ENCODE measurements around the gene DCLK1.

DCLK1 gene

GRCh38 chr13:35780613-35781012, 350.6 kb downstream of the DCLK1 start:
- no peak for DNase-seq

GRCh38 chr13:35771898-35772297, 359.3 kb downstream of the DCLK1 start:
- no peak for DNase-seq

GRCh38 chr13:35770756-35771297, 360.4 kb downstream of the DCLK1 start:
- DNase-seq, result no peak

DNA sequence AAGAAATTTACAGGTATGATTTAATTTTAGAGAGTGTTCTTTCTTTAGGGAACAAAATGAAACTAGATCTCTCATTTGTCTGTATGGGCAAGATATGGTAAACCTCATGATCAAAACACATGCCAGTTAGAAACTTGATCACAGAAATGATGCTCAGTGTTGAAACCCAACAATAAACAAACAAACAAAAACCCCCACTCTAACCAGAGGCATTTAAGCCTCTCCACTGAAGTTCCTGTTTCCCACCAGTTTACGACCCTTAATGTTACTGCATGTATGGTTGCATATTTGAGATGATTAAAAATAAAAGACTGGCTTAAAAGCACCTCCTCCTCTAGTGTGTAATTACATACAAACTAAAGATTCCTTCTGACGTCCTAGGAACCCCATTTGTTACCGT, 361.4 kb downstream of the DCLK1 start:
- DNase-seq, result no peak

DNA sequence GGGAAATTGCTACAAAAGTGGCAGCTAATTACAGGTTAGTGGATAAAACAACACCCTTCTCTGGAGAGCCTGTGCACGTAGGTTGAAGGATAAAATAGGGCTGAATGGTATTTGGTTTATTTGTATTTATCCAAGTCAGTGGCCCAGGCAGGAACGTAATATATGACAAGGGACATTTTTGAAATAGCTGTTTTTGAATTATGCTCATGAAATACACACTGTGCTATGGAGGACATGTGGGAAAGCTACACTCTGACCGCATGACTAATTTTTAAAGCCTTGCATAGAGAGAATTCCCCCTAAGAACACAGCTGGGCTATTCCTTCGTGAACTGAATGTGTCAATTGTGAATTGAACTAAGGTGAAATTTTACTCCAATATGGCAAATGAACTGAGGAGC, 362.6 kb downstream of the DCLK1 start:
- no peak for DNase-seq

DNA sequence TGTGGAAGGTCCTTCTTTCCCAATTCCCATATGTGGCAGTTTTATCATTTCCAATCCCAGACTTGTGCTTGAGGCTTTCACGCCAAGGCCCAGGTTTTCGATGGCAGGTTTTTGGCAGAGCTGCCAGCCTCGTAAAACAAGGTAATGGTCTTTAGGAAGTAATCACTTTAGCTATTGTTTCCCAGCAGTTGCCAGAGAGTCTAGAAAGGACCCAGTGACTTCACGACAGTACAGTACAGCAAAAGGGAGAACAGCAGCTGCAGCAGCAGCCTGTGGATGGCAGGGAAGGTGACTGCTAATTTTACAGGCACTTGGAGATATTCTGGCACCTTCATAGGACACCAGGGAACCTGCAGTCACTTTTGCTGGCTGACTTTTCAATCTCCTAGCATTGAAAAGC, 363.1 kb downstream of the DCLK1 start:
- DNase-seq, result no peak

DNA sequence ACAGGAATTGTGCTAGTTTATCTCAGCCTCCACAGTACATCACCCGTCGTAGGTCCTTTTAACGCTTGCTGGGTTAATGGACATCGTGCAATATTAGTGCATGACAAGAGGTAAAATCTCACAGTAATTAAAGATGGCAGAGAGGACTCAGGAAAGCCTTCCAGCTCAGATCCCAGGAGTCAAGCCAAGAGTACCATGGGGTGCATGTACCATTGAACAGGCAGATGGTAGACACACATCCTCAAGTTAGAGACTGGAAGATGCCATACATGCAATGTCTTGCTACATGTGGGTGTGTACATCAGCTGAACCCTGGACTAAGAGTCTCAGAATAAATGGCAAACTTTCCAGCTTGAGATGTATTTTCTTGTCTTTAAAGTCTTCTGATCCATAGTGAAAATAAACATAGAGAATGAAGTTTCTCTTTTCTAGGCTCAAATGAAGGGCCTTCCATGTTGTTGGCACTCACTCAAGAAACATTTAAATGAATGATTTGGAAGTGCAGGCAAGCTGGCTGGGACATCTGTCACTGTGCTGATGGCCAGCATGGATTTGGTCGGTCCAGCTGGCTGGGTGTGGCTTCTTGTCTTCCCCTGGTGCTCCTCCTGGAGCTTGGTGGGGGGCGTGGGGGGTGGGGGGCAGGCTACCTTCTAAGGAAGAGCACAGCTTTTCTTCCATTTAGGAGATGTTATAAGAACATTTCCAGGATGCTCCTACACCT, 363.8 kb downstream of the DCLK1 start:
- no peak for DNase-seq

GRCh38 chr13:35766663-35767062, 364.5 kb downstream of the DCLK1 start:
- no peak for DNase-seq

DNA sequence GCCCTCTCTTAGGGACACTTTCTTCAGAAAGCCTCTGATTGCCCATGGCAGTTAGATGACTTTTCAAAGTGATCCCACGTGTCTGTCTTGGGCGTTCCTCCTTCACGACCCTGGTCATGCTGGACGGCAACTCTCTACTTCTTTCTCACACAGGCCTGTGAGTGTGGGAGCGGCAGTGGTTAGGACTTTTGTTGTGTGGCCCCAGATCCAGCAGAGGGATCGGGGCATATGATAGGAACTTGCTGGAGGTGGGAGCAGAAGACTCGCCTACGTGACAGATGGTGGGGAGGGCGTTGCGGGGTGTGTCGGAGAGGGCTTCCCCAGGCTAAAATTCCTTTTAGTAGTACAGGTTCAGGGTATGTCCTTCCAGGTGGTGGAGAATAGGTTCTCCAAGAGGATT, 365.2 kb downstream of the DCLK1 start:
- DNase-seq, result no peak

- no peak for DNase-seq
These were observed 365.8 kb downstream of the DCLK1 start for GRCh38 chr13:35765366-35765765.

DNA sequence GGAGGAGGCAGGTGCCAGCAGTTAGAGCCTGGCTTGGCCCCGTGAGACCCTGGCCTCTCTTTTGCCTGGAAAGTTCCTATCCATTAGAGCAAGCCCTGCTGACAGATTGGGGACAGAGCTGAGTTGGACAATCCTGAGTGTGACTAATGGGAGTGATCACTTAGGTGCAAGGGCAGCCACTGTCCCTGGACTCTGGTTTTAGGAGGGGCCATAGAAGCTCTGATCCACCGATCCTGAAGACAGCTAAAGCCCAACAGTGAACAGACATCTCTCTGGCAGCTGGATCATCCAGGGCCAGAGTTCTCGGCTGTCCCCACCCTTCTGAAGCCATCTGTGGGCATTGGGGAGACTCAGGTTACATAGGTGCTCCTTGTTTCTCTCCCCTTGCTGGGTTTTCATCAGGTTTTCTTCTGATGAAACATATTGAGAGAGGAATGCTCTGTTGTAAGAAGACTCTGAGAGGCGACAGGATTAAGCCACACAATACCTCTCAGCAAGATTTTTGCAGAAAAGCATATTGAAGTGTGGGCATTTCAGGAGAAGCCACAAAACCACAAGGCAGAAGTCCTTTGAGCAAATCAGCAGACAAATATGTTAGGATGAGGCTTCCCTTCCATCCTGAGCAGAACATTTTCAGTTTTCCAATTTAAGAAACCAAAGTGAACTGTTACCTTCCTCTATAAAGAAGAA, 366.7 kb downstream of the DCLK1 start:
- DNase-seq, result no peak

DNA sequence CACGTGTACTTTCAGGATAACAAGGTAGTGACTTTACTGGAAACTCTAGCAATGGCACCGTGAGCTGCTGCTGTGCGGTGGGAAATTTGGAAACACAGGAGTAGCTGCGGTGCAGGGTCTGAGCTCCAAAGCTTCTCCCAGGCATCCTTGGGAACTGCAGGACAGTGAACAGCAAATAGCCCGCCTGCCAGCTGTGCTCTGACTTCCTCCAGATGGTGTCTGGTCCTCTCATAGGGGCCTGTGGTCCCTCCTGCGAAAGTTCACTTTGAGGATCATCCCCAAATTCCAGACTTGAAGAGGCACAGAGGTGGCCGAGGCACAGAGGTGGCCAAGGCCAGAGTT, 367.4 kb downstream of the DCLK1 start:
- DNase-seq, result no peak

DNA sequence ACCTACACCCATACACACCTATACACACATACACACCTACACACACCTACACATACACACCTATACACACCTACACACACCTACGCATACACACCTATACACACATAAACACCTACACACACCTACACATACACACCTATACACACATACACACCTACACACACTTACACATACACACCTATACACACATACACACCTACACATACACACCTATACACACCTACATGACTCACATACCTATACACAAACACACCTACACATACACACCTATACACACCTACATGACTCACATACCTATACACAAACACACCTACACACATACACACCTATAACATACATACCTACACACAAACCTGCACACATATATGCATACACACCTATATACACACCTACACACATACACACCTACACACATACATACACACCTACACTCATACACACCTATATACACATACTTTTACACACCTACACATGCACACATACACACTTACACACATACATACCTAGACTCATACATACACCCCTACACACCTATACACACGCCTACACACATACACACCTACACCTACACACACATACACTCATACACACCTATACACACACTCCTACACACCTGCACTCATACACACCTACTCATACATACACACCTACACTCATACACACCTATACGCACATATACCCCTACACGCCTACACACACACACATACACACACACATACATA, 368.0 kb downstream of the DCLK1 start:
- DNase-seq, result no peak

- DNase-seq, result no peak
These were observed 369.5 kb downstream of the DCLK1 start for GRCh38 chr13:35761440-35762252.

DNA sequence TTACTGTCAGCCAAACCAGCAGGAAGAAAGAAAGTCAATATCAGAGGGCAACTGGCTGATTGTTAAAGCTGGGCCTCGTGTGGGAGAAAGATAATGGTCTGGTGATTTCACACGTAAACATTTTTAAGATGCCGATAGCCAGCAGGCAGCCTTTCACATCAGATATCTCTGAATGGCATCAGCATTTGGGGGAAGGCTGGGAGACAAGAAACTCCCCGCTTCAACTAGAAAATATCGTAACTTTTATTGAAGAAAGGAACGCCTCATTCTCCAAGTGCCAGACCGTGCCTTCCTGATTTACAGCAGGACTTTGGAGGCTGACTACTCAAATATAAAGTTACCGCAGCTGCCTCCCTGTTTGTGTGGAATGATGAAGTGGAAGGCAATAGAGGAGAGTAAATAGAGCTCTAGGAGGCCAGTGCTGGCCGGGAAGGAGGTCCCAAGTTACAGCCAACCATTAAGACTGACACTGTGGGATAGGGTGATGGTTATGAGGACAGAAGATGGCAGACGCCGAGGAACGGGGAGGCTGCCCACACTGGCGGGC, 370.4 kb downstream of the DCLK1 start:
- DNase-seq, result no peak

DNA sequence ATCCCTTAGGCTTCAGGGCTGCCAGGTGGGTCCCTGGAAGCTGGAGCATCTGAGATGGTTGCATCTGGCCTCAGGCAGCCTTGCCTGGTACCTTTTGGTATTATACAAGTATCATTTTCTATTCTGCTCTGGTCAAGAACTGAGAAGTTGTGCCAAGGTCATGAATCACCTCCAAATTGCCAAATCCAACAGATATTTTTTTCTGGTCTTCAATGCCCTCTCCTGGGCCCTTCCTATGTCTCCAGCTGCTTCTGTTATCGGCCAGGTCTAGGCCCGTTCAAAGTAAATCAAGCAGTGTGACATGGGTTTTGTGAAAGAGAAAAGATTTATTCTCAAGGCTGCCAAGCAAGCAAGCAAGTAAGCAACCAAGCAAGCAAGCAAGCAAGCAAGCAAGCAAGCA, 383.6 kb downstream of the DCLK1 start:
- no peak for DNase-seq

DNA sequence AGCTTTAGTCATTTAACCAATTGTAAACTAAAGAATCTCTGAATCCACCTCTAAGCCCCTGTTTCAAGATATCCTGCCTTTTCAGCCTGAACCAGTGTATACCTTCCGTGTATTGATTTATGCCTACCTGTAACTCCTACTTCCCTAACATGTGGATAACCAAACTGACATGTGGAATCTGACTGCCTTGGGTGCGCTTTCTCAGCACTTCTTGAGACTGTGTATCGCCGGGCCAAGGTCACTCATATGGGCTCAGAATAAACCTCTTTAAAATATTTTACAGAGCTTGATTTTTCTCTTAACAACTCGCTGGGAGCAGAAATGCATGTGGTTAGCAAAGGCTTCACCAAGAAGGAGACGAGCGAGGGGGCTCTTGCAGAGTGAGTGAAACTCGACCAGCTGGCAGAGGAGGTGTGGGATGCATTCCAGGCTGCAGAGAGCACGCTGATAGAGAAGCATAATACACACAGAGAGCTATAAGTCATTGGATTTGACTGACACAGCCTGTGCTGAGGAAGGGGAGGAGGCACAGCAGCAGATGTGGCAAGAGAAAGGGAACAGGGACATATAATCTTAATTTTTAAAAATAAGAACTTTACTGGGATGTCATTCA, 386.5 kb downstream of the DCLK1 start:
- no peak for DNase-seq

DNA sequence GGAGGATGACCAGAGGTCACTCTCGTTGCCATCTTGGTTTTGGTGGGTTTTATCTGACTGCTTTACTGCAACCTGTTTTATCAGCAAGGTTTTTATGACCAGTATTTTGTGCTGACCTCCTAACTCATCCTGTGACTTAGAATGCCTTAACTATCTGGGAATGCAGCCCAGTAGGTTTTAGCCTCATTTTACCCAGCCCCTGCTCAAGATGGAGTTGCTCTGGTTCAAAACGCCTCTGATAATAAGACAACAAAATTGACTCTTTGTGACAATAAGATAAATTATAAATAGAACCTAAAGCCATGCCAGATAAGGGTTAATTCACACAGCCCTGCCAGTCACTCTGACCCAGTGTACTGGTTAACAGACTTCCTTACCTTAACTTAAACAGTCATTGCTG, 387.0 kb downstream of the DCLK1 start:
- no peak for DNase-seq

DNA sequence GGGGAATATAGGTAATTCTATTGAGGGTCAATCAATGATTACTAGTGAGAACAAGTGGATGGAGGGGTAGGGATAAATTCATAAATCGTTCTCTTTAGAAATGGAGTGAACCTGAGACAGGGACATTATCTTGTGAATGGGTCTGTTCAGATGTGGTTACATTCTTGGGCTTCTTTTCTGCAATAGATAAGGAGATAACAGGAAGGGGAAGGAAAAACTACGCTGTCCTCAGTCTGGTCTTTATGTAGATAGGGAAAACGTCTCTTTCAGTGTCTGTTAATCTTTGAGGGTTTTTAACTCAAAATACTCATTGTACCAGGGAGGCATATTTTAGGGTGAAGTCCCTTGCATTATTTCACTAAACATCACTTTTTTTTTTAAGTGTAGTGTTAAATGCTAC, 388.0 kb downstream of the DCLK1 start:
- no peak for DNase-seq

GRCh38 chr13:35741657-35742056, 389.5 kb downstream of the DCLK1 start:
- no peak for DNase-seq

GRCh38 chr13:35736876-35737275, 394.3 kb downstream of the DCLK1 start:
- no peak for DNase-seq

DNA sequence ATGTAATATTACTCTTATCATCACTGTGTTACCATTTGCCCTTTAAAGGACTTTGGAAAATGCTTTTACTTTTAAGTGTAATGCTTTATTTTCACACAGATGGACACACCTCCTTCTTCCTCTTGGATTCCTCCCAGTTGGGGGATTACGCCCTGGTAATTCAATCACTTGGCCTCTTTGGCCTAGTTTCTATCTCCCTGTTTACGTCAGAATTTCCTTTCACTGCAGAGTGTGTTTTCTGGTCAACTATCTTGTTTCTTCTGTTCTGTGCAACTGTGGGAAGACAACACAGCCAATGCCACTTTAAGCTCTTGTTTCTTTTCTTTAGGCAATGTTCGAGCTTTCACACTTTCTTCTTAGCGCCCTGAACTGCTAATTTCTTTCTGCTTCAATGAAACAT, 397.4 kb downstream of the DCLK1 start:
- no peak for DNase-seq

Data from stimulated activated naive CD4-positive, alpha-beta T cell (primary cell).